ENCODE results near the gene TTC7B. TPM values are rescaled to one million over a fixed set of nuclear protein-coding genes. Genes with fewer than 3 reads are reported as not detected.

The TTC7B gene
- total RNA-seq, 4 donors from 2014 or later, result 35.0 to 78.7 (median 36.8) TPM

GRCh38 chr14:90502760-90503159, 313.5 kb downstream of the TTC7B start:
- Histone ChIP-seq H3K36me3 (no peaks in the 10 kb centered on the region), H3K27me3 (no peaks in the 10 kb centered on the region), H3K4me3 (no peak overlapping the region), H3K4me1 (no peaks in the 10 kb centered on the region), H3K9me3 (no peaks in the 10 kb centered on the region), H3K27ac (no peak overlapping the region)
- DNase-seq (no peak), ATAC-seq (no peak)
- intact Hi-C loops (cut with DNase I; ENCODE audit: low total_unique reads) (no loop called here), in situ Hi-C loops (cut with MboI; ENCODE audit: low sequenced_read_pairs in 4 of 4) (no loop called here)
- TF ChIP-seq, protein P1, sequence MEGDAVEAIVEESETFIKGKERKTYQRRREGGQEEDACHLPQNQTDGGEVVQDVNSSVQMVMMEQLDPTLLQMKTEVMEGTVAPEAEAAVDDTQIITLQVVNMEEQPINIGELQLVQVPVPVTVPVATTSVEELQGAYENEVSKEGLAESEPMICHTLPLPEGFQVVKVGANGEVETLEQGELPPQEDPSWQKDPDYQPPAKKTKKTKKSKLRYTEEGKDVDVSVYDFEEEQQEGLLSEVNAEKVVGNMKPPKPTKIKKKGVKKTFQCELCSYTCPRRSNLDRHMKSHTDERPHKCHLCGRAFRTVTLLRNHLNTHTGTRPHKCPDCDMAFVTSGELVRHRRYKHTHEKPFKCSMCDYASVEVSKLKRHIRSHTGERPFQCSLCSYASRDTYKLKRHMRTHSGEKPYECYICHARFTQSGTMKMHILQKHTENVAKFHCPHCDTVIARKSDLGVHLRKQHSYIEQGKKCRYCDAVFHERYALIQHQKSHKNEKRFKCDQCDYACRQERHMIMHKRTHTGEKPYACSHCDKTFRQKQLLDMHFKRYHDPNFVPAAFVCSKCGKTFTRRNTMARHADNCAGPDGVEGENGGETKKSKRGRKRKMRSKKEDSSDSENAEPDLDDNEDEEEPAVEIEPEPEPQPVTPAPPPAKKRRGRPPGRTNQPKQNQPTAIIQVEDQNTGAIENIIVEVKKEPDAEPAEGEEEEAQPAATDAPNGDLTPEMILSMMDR (IDR thresholded peaks at IDR 0.05 in 4 of 5, conservative IDR thresholded peaks at IDR 0.05 in 1 of 5), result no peak
- TF ChIP-seq POLR2A (IDR thresholded peaks at IDR 0.05), result no peak

DNA sequence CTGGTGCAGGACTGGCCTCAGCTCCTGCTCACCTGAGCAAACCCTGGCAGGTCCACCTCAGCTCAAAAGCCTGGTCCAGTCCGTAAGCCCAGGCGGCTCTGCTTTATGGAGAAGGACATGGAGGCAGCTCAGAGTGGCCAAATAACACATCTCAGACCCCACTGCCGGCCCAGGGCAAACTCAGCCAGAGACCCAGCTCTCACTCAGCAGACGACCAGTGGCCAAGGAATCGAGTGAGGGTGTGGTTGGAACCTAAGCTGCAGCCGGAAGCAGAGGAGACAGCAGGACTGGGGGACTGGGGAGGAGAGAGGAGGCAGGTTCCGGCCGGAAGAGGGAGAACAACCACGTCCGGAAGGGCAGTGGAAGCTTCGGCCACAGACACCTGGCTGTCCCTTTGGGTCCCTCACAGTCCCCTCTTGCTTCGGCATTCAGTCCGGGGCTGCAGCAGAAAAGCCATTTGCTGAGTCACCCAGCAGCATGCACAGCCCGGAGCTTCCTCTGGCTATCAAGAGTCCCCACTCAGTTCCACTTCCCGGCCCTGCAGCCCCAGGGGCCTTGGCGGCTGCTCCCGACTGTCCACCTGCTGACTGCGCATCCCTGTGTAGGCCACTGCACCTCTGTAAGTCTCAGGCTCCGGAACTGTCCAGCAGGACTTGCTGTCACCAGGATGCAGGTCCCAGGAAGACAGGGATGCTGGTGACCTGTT, 315.4 kb downstream of the TTC7B start:
- intact Hi-C loops (cut with DNase I; ENCODE audit: low total_unique reads), result no loop called here
- Histone ChIP-seq H3K27me3 (no peaks in the 10 kb centered on the region), H3K9me3 (no peaks in the 10 kb centered on the region), H3K27ac (no peak overlapping the region), H3K36me3 (no peaks in the 10 kb centered on the region), H3K4me3 (no peak overlapping the region), H3K4me1 (no peaks in the 10 kb centered on the region)
- in situ Hi-C loops (cut with MboI; ENCODE audit: low sequenced_read_pairs in 4 of 4), result no loop called here
- TF ChIP-seq, protein P1 (IDR thresholded peaks at IDR 0.05 in 4 of 5, conservative IDR thresholded peaks at IDR 0.05 in 1 of 5), result no peak
- no peak for TF ChIP-seq POLR2A (IDR thresholded peaks at IDR 0.05)
- DNase-seq (no peak), ATAC-seq (no peak)

DNA sequence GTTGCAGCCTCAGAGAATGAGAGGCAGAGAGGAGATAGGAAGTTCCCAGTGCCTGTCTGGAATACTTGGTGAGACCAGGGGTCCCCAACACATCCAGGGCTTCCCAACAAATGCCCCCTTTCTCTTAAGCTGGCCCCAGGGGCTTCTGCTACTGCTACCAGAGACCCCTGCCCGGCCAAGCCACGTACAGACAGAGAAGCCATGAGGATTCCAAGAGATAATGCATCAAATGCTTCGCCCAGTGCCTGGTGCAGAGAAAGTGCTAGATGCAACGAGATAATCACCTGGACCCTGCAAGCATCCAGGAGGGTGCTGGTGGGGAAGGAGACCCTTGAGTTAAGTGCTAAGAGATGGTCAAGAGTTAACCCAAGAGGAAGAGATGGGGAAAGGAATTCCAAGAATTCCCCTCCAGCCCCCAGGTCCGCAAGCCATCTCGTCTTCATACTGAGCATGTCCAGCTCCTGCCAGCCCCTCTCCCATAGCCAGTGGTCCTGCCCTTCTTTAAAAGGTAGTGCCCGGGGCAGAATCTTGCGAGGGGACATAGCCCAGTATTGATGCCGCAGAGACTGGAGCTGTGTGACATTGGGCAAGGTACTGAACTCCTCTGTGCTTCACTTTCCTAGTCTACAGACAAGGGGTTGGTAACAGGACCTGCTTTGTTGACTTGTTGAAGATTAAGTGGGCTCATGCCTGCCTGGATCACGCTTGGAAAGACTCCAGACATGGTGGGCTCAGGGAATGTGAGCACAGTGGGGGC, 316.1 kb downstream of the TTC7B start:
- ATAC-seq, result no peak
- DNase-seq, result no peak
- Histone ChIP-seq H3K27me3 (no peaks in the 10 kb centered on the region), H3K36me3 (no peaks in the 10 kb centered on the region), H3K27ac (no peak overlapping the region), H3K4me3 (no peak overlapping the region), H3K4me1 (no peaks in the 10 kb centered on the region), H3K9me3 (no peaks in the 10 kb centered on the region)
- intact Hi-C loops (cut with DNase I; ENCODE audit: low total_unique reads) (no loop called here), in situ Hi-C loops (cut with MboI; ENCODE audit: low sequenced_read_pairs in 4 of 4) (no loop called here)
- TF ChIP-seq POLR2A (IDR thresholded peaks at IDR 0.05), result no peak
- TF ChIP-seq, protein P1 (IDR thresholded peaks at IDR 0.05 in 4 of 5, conservative IDR thresholded peaks at IDR 0.05 in 1 of 5), result no peak

- Histone ChIP-seq H3K4me1 (no peaks in the 10 kb centered on the region), H3K4me3 (no peak overlapping the region), H3K36me3 (no peaks in the 10 kb centered on the region), H3K27ac (no peak overlapping the region), H3K9me3 (no peaks in the 10 kb centered on the region), H3K27me3 (no peaks in the 10 kb centered on the region)
- ATAC-seq (no peak), DNase-seq (no peak)
- intact Hi-C loops (cut with DNase I; ENCODE audit: low total_unique reads), result no loop called here
- in situ Hi-C loops (cut with MboI; ENCODE audit: low sequenced_read_pairs in 4 of 4), result no loop called here
- TF ChIP-seq, protein P1 (IDR thresholded peaks at IDR 0.05 in 4 of 5, conservative IDR thresholded peaks at IDR 0.05 in 1 of 5), result no peak
- TF ChIP-seq POLR2A (IDR thresholded peaks at IDR 0.05), result no peak
These were observed 317.1 kb downstream of the TTC7B start for GRCh38 chr14:90499121-90499520.

Data from gastrocnemius medialis (tissue), 4 donors.